Esophagus muscularis mucosa (tissue), 3 donors: Measurements from ENCODE around the gene KCNE1.

Experiments used
- CTCF ChIP-seq, 3 experiments: fragments of 200-600 bp in 2 of 3; fragments of 450-650 bp in 1 of 3; sonication (generic) in 2 of 3; IDR thresholded peaks; one replicate each; pipeline ENCODE4 v1.5.1; 2017 to 2019; ENCODE audit warnings: antibody characterized with exemption in 3 of 3, mild to moderate bottlenecking in 2 of 3, moderate library complexity in 1 of 3
- POLR2A ChIP-seq: fragments of 450-650 bp; IDR thresholded peaks from one replicate; pipeline ENCODE4 v1.6.1; 2017; ENCODE audit warnings: antibody characterized with exemption, moderate library complexity, mild to moderate bottlenecking, low read depth

- TF ChIP-seq POLR2A, result no peak
- no peak for TF ChIP-seq CTCF (IDR thresholded peaks at IDR 0.05)
Observed at GRCh38 chr21:34558166-34558565, 46.2 kb upstream of the KCNE1 start.
